CD4-positive, alpha-beta T cell treated with Interleukin-4 for 4 hours (primary cell): Measurements from ENCODE around the gene TSR3.
A peak's percentile ranks its signal among the peaks of the same experiment; 100 is the strongest.

Experiments
- DNase-seq: peaks from one replicate; pipeline ENCODE4 v3.0.0-alpha.2; 2020

Gene TSR3

DNA sequence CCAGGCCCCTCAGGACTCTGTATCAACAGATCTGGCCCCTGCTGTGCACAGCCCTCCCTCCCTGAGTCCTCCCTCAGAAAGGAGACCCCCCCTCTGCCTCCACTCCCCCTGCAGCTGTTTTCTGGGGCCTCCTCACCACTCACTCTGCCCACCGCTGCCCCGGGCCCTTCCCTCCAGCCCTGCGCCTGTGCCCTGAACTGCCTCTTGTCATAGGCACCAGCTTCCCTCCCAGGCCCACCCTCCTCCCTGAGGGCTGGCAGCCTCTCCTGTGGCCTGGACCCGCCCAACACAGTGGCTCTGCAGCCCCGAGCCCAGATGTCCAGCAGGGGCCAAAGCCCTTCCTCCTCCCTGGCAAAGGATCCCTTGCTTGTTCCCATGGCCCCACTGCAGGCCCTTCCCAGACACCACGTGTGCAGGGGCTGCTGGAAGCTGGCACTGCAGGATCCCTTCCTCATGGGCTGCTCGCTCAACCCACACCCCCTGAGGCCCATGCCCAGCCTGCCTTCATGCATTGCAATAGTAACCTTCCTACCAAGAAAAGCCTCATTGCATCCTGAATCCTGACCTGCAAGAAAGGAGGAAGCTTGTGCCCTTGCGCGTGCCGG is 25.8 kb upstream of the TSR3 start:
- no peak for DNase-seq

DNA sequence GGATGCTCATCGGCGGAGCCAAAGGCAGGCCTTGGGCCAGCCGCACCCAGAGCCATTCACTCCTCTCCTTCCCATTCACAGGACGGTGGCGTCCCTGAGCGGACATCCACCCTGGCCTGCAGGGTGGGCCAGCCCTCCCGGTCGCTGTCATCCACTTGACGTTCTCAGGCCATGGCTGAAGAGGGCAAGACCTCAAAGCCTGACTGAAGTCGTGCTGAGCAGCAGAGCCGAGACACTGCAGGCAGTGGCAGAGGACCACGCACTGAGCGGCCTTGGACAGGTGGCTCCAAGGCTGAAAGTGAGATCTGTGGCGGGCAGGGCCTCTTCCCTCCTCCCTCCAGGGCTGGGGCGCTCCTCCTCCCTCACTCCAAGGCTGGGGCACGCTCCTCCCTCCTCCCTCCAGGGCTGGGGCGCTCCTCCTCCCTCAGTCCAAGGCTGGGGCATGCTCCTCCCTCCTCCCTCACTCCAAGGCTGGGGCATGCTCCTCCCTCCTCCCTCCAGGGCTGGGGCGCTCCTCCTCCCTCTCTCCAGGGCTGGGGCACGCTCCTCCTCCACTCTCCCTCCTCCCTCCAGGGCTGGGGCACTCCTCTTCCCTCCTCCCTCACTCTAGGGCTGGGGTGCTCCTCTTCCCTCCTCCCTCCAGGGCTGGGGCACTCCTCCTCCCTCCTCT is 24.2 kb upstream of the TSR3 start:
- DNase-seq: no peak

DNA sequence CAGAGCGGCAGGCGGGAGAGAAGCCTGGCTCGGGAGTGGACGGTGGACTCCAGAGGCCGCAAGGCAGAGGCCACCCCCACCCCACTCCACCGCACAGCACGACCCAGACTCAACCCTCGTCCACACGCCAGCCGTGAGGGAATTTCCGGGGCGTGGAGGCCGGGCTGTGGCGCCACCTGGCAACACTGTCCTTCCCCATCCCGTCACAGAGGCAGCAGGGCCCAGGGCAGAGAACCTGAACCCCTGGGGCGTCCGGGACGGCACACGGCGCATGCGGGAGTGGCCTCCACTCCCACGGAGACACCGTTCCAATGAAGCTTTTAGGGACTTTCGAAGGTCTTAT is 23.6 kb upstream of the TSR3 start:
- DNase-seq: no peak

DNA sequence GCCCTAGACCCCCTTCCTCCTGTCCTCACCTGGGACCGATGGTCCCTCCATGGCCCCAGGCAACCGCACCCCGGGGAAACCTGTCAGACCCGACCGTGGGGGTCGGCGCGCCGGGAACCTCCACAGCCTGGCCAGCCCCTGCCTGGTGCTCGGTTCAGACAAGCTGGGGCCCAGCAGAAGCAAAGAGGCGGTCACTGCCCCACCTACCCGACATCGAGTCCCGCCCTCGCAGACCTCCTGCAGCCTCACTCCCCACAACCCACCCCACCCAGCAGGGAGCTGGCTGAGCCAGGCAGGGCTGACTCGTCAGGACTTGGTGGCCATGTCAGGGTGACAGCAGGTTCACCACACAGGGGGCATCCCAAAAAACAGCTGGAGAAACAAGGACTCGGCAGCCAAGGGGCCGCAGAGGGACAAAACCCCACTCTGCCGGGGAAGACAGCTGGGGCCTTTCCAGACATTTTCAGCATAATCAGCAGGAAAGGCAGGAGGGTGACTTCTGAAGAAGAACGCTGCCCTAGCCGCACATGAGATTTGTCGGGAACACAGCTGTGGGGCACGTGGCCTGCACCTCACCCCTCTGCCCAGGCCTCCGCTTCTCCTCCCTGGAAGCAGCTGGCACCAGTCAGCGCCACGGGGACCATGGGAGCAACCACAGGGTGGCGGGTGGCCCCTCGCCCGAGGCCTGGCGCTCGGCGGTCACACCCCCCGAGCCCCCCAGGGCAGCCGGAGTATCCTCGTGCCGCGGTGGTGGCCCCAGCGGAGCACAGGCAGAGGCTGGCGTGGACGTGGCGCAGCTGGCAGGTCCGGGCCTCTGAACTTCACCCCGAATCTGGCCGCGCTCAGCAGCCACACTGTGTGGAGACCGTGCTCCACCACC is 23.0 kb upstream of the TSR3 start:
- no peak for DNase-seq

DNA sequence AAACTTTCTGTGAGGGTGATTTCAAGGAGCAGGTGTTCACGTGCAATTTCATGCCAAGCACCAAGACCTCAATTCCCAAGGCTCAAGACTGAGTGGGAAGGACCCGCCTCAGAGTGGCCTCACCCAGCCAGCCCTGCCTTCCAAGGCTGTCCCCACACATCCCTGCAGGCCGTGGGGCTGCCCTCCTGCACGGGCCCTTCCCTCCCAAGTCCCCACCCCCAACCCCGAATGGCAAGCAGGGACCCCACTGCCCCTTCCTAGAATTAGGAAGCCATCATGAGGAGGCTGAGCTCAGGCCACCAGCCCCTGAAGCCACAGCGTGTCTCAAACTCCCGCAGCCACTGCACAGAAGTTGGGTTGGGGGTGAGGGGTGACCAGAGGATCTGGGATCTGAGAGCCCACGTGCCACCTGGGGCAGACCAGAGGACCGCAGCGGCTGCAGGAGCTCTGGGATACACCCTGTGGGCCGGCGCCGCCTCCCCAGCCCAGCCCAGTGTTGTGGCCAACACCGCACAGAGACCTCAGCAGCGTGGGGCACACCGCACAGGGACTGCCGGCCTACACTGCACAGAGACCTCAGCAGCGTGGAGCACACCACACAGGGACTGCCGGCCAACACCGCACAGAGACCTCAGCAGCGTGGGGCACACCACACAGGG is 20.7 kb upstream of the TSR3 start:
- no peak for DNase-seq

DNA sequence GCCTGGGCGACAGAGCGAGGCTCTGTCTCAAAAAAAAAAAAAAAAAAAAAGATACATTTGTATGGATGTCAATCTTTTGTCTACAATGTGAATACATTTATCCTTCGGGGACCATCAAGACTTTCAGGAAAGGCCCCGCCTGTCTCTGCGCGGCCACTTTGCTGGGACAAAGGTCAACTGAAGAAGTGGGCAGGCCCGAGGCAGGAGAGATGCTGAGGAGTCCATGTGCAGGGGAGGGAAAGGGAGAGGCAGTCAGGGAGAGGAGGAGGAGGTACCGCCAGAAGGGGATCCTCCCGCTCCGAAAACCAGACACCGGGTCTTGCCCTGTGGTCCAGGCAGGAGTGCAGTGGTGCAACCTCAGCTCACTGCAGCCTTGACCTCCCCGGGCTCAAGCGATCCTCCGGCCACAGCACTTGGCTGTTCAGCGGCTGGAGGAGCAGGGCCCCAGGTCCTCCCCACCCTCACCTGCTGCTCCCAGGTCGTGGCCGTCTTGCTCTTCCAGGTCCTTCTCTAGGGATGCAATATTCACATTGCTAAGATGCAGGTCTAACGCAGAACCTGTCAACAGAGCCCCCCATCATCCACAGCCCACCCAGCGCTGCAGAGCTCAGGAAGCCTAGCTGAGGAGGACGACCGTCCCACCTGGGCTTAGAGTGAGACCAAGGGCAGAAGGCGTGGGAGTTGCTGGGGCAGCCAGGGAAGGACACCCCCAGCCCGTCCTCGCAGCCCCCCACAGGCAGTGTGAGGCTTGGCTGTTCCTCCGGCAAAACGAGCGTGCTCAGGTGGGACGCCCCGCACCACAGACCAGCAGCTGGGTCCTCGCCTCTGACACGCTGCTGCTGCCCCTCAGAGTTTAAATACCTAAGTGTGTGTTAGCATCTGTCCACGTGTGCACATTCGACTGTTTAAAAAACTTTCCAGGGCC is 19.6 kb upstream of the TSR3 start:
- DNase-seq: no peak

DNA sequence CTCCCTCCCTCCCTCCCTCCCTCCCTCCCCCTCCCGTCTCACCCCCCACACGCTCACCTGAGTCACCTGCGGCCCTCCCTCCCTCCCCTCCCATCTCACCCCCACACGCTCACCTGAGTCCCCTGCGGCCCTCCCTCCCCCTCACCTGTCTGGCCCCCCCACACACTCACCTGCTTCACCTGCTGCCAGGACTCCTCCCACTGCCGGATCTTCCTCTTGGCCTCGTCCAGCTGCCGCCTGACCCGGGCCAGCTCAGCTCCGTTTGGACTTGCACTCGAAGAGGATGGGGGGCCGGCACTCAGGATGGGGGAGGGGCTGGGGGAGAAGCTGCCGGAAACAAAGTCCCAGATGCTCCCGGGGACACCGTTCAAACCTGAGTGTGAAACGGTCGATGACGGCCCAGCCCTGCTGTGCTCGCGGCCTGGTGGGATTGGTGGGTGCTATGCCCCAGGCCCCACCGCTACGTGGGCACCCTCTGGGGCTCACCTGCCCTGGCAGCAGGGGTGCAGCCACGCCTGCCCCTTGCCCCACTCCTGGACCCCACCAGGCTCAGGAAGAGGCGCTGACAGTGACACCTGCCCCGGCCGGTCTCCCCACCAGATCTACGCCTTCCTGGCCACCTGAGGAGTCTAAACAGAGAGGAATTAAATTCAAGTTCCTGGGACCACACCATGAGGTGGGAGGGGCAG is 16.0 kb upstream of the TSR3 start:
- DNase-seq: no peak

DNA sequence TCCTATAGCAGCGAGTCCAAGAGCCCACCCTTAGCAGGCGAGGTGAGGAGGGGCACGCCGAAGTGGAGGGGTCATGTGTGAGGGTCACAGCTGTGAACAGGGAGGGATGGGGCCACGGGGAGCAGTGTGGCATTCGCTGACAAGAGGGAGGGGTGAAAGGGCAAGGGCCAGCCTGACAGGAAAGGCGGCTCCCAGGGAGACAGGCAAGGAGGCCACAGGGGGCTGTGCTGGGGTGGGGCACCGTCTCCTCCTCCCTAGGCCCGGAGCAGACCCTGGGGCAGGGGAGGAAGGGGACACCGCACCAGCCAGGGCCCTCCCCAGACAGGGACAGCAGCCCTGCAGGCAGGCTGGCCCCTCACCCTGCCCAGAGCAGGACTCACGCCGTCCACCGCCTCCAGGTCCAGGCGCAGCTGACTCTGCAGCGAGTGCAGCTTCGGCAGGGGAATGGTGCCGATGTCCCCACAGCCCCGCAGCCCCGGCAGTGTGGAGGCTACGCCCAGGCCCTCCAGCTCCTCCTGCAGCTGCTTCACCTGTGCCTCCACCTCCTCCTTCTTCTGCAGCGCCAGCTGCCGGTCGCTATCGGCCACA is 15.1 kb upstream of the TSR3 start:
- DNase-seq: no peak

DNA sequence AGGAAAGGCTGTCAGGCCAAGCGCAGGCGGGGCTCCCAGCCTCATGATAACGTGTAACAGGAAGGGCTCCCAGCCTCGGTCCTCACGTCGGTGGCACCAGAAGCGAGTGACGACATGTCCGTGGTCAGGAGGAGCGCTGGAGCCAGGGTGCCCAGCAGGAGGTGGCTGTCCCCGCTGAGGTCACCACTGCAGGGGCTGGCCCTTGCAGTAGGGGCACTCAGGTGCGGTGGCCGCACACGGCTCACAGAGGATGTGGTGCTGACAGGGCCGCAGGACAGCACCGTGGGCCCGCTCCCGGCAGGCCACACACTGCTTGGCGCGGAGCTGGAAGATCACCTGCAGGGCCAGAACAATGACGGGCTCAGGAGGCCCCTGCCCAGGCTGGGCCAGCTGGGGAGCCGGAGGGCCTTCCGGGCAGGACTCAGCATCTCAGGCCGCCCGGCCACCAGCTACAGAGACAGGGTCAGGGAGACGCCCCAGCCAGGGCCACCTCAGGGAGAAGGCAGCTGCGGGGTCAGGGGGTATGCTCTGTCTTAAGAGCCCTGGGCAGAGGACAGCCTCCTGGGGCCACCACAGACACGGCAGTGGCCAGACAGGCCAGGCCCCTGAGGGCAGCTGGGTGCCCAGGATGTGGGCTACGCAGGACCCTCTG is 14.5 kb upstream of the TSR3 start:
- no peak for DNase-seq

DNA sequence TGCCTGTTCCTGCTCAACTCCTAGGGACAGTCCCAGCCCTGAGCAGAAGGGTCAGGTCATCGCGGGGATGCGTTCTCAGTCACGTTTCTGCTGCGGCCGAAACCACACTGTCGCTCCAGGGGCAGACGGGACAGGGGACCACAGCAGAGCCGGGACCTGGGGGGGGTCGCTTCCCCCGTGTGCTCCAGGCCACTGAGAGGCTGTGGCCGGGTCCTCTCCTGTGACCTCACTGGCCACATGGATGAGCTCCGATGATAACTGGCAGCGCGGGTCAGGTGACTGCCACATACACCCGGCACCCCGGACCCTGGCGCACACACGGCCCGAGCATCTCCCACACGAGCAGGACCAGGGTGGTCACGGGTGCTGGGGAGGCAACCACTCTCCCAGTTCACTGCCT is 12.8 kb upstream of the TSR3 start:
- no peak for DNase-seq

DNA sequence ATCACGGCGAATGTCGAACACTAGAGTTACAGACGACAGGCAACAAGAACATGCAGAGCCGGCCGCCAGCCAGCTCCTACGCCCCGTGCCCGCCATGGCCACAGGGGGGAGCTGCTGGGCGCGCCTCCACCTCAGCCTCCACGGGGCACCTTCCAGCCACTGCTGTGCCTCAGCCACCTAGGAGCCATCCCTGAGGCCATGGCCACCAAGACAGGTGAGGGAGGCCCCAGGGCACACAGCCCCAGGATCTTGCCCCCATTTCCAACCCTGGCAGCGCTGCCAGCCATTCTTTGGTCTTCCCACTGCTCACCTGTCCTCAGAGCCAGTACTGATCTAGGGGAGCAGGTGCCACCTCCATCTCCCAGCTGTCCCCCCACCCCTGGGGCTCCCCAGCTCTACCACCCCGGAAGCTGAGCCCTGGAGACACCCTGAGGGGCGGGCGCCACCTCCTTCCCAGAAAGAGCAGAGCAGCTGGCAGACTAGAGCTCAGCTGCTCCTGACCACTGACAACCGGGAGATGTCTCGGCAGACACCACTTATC is 11.9 kb upstream of the TSR3 start:
- peak; percentile 55 for DNase-seq

DNA sequence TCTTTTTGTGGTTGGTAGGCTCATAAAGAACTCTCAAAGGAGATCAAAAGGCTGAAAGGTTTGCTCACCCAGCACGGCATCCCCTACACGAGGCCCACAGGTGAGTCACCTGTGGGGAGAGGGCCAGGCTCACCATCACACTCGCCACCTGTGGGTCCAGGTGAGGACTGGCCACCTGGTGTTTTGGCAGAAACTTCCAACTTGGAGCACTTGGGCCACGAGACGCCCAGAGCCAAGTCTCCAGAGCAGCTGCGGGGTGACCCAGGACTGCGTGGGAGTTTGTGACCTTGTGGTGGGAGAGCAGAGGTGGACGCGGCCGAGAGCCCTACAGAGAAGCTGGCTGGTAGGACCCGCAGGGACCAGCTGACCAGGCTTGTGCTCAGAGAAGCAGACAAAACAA is 11.1 kb upstream of the TSR3 start:
- DNase-seq: no peak

DNA sequence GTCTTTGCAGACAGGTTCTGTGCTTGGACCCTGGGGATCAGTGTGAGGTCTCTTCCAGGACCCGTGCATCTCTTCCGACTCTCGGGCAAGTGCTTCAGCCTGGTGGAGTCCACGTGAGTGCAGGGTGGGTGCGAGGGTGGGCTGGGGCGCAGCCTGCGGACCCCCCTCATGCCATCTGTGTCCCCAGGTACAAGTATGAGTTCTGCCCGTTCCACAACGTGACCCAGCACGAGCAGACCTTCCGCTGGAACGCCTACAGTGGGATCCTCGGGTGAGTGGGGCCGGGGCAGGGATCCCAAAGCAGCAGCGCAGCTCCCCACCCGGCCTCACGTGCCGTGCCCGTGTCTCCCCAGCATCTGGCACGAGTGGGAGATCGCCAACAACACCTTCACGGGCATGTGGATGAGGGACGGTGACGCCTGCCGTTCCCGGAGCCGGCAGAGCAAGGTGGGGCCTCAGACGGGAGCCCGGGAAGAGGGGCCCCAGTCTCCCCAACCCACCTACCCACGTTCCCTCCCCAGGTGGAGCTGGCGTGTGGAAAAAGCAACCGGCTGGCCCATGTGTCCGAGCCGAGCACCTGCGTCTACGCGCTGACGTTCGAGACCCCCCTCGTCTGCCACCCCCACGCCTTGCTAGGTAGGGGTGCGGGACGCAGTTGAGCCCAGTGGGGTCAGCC is 10.1 kb upstream of the TSR3 start:
- DNase-seq: no peak

DNA sequence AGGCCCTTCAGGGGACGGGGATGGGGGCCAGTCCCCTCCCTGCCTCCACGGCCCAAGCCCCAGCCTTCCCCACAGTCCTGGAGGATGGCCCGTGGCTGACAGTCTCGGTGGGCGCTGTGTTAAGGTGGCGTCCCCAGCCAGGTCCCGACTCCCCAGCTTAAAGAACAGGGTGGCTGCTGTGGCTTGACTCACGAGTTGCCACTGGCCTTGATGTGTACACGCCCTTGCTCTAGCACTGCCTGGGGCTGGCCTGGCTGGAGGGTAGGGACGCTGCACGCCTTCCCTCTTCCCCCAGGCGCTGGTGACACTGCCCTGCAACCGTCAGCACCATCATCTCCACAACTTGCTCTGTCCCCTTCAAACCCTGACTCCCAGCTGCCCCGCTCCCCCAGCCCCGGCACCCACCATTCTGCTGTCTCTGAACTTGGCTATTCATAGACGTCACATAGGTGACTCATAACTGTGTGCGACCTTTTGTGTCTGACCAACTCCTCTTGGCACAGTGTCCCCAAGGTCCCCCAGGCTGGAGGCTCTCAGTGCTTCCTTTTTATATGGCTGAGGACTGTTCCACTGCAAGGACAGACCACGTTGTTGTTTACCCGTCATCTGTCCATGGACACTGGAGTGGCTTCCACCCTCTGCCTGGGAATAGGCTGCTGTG is 6.4 kb upstream of the TSR3 start:
- no peak for DNase-seq

DNA sequence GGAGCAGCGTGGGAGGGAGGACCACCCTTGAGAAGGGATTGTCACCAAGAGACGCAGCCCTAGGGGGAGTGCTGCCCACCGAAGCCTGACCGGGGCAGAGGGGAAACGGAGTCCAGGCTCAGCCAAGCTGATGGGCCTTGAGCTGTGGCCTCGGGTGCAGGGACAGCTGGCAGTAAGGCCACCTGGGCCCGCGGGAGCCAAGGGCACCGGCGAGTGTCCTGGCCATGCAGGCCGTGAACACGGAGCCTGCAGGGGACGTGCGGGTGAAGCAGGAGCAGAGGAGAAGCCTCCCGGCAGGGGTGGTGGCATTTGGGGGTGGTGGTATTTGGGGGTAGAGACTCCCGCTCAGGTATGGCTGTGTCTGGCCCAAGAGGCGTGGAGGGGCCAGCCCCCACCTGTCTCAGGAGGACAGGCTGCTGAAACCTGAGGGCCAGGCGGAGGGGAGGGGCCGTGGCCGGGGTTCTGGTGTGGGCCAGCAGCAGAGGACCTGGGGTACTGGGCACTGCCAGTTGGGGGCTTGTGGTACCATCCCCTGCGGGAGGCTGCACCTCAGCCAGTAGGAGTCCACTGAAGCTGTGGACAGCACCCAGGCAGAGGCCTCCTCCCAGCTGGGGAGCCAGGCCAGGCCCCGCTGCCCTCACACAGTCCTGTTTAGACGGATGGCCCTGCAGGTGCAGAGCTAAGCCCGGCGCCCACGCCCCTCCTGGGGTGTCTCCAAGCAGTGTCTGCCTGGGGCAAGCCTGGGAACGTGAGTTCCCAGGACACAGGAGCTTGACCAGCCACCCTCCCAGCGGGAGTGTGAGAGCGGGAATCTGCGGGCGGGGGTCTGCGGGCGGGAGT is 4.6 kb upstream of the TSR3 start:
- DNase-seq: no peak

DNA sequence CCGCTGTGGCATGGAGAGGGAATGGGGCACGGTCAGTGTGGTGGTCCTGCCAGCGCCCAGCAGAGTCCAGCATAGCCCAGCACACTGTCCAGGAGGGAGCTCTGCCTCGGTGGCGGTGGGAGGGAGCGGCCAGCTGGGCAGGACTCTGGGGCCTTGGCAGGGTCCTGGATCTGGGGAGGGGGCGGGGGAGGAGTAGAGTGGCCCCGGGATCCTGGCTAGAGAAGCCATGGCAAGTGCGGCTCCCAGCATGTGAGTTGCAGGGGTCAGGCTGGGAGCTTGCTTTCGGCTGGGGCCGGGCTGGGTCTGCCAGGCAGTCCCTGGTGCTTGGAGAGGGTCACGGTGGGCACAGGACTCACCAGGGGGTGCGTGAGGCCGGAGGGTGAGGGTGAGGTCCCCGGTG is 3.9 kb upstream of the TSR3 start:
- no peak for DNase-seq

DNA sequence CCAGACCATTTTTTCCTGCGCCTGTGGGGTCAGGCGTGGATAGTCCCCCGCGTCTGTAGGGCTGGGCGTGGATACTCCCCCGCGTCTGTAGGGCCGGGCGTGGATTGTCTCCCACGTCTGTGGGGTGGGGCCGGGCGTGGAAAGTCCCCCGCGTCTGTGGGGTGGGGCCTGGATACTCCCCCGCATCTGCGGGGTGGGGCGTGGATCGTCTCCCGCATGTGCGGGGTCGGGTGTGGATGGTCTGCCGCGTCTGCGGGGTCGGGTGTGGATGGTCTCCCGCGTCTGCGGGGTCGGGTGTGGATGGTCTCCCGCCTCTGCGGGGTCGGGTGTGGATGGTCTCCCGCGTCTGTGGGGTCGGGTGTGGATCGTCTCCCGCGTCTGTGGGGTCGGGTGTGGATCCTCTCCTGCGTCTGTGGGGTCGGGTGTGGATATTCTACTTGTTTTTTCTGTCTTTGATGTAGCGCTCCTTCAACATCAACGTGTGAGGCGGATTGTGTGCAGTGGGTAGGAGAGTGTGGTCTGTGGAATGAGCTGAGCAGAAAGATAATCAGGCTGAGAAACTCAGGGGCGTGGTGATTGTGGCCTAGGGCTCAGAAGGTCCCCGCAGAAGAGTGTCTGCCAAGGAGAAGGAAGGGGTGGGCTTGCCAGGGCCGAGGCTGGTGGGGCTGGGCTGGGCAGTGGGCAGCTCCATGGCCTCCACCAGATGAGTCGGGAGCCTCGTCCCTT is 3.3 kb upstream of the TSR3 start:
- no peak for DNase-seq

DNA sequence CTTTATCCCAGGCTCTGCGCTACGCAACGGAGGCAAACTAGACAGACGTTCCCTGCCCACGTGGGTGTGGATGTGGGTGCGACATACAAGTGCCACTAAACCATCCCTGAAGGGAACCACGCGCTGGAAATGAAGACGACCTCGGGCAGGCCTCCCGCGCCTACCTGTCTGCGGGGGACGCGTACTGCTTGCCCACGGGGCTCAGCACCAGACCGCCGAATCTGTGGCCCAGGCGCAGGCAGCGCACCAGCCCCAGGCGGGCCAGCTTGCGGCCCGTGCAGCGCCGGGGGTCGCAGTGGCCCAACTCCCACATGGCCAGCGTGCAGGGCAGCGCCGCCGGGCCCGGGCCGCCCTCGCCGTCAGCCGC is 480 bp downstream of the TSR3 start:
- no peak for DNase-seq
